DND-41 (cell line): ENCODE data around the gene ST3GAL6.

Source experiments
- ATAC-seq: fragments of 200-7000 bp; cut with Tn5 transposase; 3 replicates; pipeline ENCODE4 v1.9.1; 2021; ENCODE audit warnings: low read depth; ENCODE audit not compliant: insufficient read depth
- DNase-seq: peaks from one replicate; pipeline ENCODE4 v3.0.0-alpha.2; 2020
- H2AFZ ChIP-seq: 2 replicates; pipeline ENCODE4 v1.6.0; 2012; ENCODE audit warnings: low read depth, low read length
- H3K27ac ChIP-seq: 2 replicates; pipeline ENCODE4 v1.5.1; 2012; ENCODE audit warnings: low read length, inconsistent platforms
- H3K27me3 ChIP-seq: fragments of 200-600 bp; sonication (generic); 2 replicates; pipeline ENCODE4 v1.6.0; 2012; ENCODE audit warnings: low read length, mild to moderate bottlenecking, inconsistent platforms; ENCODE audit not compliant: insufficient read depth, poor library complexity
- H3K36me3 ChIP-seq: 2 replicates; pipeline ENCODE4 v1.5.1; 2012; ENCODE audit warnings: low read length, inconsistent platforms; ENCODE audit not compliant: insufficient read depth
- H3K4me1 ChIP-seq: 2 replicates; pipeline ENCODE4 v1.5.1; 2012; ENCODE audit warnings: mild to moderate bottlenecking, low read length; ENCODE audit not compliant: insufficient read depth
- H3K4me2 ChIP-seq: 2 replicates; pipeline ENCODE4 v1.6.0; 2012; ENCODE audit warnings: mild to moderate bottlenecking, moderate library complexity, low read length, inconsistent platforms; ENCODE audit not compliant: insufficient read depth
- H3K4me3 ChIP-seq, 2 experiments: fragments of 200-600 bp in 1 of 2; shearing (Covaris generic) in 1 of 2; 2 replicates each; pipeline ENCODE4 v1.5.1; 2012 to 2016; ENCODE audit warnings: inconsistent platforms in 2 of 2, low read length in 2 of 2, mild to moderate bottlenecking in 2 of 2, low read depth in 1 of 2, moderate library complexity in 1 of 2
- H3K79me2 ChIP-seq: 2 replicates; pipeline ENCODE4 v1.6.0; 2012; ENCODE audit warnings: low read length, inconsistent platforms; ENCODE audit not compliant: insufficient read depth
- H3K9ac ChIP-seq: 2 replicates; pipeline ENCODE4 v1.6.0; 2012; ENCODE audit warnings: low read depth, mild to moderate bottlenecking, inconsistent platforms, low read length, moderate library complexity
- H3K9me3 ChIP-seq: 2 replicates; pipeline ENCODE4 v1.5.1; 2012; ENCODE audit warnings: low read length, moderate library complexity, mild to moderate bottlenecking, inconsistent platforms; ENCODE audit not compliant: insufficient read depth, severe bottlenecking
- H4K20me1 ChIP-seq: 2 replicates; pipeline ENCODE4 v1.6.0; 2012; ENCODE audit warnings: low read length; ENCODE audit not compliant: insufficient read depth
- EZH2 ChIP-seq: IDR thresholded peaks from 3 replicates; pipeline ENCODE4 v1.6.1; 2012; ENCODE audit warnings: borderline replicate concordance, low read depth, mild to moderate bottlenecking, moderate library complexity, low read length, inconsistent platforms; ENCODE audit not compliant: severe bottlenecking
- TF ChIP-seq, protein P1 (sequence below): IDR thresholded peaks from 2 replicates; pipeline ENCODE4 v1.5.1; 2012; ENCODE audit warnings: borderline replicate concordance, low read length, moderate library complexity, mild to moderate bottlenecking; ENCODE audit not compliant: poor library complexity, severe bottlenecking; ENCODE audit errors: extremely low read depth

ST3GAL6 gene

DNA sequence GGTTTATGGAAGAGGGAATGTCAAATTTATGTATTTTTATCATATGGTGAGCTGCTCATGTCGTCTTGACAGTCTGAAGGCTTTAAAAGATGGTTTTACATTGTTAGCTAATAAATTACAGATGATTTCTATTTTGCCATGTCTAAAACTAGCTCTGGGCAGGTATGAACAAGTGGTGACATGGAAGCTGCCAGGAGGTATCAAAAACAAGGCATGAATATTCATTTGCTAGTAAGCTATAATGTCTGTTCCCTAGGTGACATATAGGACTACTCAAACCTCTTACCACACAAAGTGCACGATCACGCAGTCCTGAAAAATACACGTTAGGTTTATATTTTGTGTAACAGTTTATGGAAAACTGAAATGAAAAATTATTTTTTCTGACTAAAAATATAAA is 34.8 kb downstream of the ST3GAL6 start:
- Histone ChIP-seq H4K20me1 (no peaks in the 10 kb centered on the region), H2AFZ (no peak overlapping the region), H3K9me3 (no peaks in the 10 kb centered on the region), H3K27ac (no peak overlapping the region), H3K9ac (no peak overlapping the region), H3K36me3 (peaks cover 20% of the 10 kb centered on the region), H3K27me3 (no peaks in the 10 kb centered on the region), H3K79me2 (no peaks in the 10 kb centered on the region), H3K4me1 (peaks cover 8% of the 10 kb centered on the region; the same call in 1 of the 2 replicates), H3K4me2 (no peak overlapping the region), H3K4me3 (no peak overlapping the region)
- TF ChIP-seq, protein P1, sequence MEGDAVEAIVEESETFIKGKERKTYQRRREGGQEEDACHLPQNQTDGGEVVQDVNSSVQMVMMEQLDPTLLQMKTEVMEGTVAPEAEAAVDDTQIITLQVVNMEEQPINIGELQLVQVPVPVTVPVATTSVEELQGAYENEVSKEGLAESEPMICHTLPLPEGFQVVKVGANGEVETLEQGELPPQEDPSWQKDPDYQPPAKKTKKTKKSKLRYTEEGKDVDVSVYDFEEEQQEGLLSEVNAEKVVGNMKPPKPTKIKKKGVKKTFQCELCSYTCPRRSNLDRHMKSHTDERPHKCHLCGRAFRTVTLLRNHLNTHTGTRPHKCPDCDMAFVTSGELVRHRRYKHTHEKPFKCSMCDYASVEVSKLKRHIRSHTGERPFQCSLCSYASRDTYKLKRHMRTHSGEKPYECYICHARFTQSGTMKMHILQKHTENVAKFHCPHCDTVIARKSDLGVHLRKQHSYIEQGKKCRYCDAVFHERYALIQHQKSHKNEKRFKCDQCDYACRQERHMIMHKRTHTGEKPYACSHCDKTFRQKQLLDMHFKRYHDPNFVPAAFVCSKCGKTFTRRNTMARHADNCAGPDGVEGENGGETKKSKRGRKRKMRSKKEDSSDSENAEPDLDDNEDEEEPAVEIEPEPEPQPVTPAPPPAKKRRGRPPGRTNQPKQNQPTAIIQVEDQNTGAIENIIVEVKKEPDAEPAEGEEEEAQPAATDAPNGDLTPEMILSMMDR: no peak
- TF ChIP-seq EZH2: no peak
- DNase-seq (no peak), ATAC-seq (no peak)

DNA sequence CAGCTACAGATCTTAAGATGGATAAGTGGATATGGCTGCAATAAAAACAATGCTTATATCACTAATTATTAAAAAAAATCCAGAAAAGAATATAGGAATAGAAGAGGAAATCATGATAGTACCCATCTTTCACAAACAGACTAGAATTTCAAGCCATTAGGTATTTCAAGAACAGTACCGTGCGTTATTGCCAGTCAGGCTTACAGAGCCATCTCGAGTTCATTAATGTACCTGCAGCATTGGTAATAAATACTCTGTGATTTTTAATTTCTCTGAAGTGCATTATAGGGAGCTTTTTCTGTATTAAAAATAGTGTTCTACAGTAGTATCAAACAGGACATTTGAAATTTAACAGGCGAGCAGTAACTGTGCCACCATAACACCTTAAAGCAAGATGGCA is 35.7 kb downstream of the ST3GAL6 start:
- H3K79me2 ChIP-seq: no peaks in the 10 kb centered on the region
- ATAC-seq: no peak; the same call in 2 of the 3 replicates
- no peak overlapping the region for H3K9ac ChIP-seq
- no peak overlapping the region for H3K27ac ChIP-seq
- no peak overlapping the region for H3K4me2 ChIP-seq
- no peak for DNase-seq
- no peaks in the 10 kb centered on the region for H4K20me1 ChIP-seq
- peaks cover 8% of the 10 kb centered on the region; the same call in 1 of the 2 replicates for H3K4me1 ChIP-seq
- peaks cover 20% of the 10 kb centered on the region for H3K36me3 ChIP-seq
- TF ChIP-seq, protein P1: no peak
- no peak for TF ChIP-seq EZH2
- no peaks in the 10 kb centered on the region for H3K9me3 ChIP-seq
- no peaks in the 10 kb centered on the region for H3K27me3 ChIP-seq
- H3K4me3 ChIP-seq: no peak overlapping the region
- H2AFZ ChIP-seq: no peak overlapping the region

GRCh38 chr3:98799479-98799878 is 36.3 kb downstream of the ST3GAL6 start:
- peaks cover 8% of the 10 kb centered on the region; the same call in 1 of the 2 replicates for H3K4me1 ChIP-seq
- H3K36me3 ChIP-seq: peaks cover 20% of the 10 kb centered on the region
- H3K27me3 ChIP-seq: no peaks in the 10 kb centered on the region
- H2AFZ ChIP-seq: no peak overlapping the region
- no peak overlapping the region for H3K9ac ChIP-seq
- TF ChIP-seq, protein P1: no peak
- TF ChIP-seq EZH2: no peak
- H3K27ac ChIP-seq: no peak overlapping the region; the same call in 1 of the 2 replicates
- no peak overlapping the region for H3K4me2 ChIP-seq
- DNase-seq (no peak), ATAC-seq (peak; percentile 40; the same call in 2 of the 3 replicates)
- no peak overlapping the region for H3K4me3 ChIP-seq
- no peaks in the 10 kb centered on the region for H4K20me1 ChIP-seq
- H3K9me3 ChIP-seq: no peaks in the 10 kb centered on the region
- no peaks in the 10 kb centered on the region for H3K79me2 ChIP-seq

GRCh38 chr3:98800401-98800800 is 37.3 kb downstream of the ST3GAL6 start:
- Histone ChIP-seq H3K4me1 (peaks cover 8% of the 10 kb centered on the region; the same call in 1 of the 2 replicates), H3K4me2 (no peak overlapping the region), H3K27me3 (no peaks in the 10 kb centered on the region), H3K79me2 (no peaks in the 10 kb centered on the region), H3K9ac (no peak overlapping the region), H3K4me3 (no peak overlapping the region), H3K9me3 (no peaks in the 10 kb centered on the region), H3K27ac (no peak overlapping the region), H3K36me3 (peaks cover 19% of the 10 kb centered on the region), H4K20me1 (no peaks in the 10 kb centered on the region), H2AFZ (no peak overlapping the region)
- no peak for ATAC-seq
- DNase-seq: no peak
- TF ChIP-seq, protein P1: no peak
- TF ChIP-seq EZH2: no peak
